Muscle layer of duodenum (tissue), 2 donors: ENCODE results near the gene RNF130.
"Not testable (repeated sequence)": the region's sequence is repeated elsewhere in the genome, so short reads cannot be mapped to it uniquely, and the experiment has no call there.

ENCODE experiments used
- H3K27ac ChIP-seq: one replicate; pipeline ENCODE4 v1.7.0; 2013; ENCODE audit warnings: mild to moderate bottlenecking, low read length
- H3K27me3 ChIP-seq: one replicate; pipeline ENCODE4 v1.7.0; 2013; ENCODE audit warnings: low read depth, mild to moderate bottlenecking, control low read depth, low read length
- H3K36me3 ChIP-seq, 2 donors: one replicate each; pipeline ENCODE4 v1.7.0; 2013; ENCODE audit warnings: low read length in 2 of 2, control low read depth in 1 of 2, mild to moderate bottlenecking in 1 of 2; ENCODE audit not compliant: insufficient read depth in 2 of 2, control insufficient read depth in 1 of 2
- H3K4me1 ChIP-seq, 2 donors: one replicate each; pipeline ENCODE4 v1.7.0; 2013; ENCODE audit warnings: low read length in 2 of 2, mild to moderate bottlenecking in 2 of 2, control low read depth in 1 of 2, moderate library complexity in 1 of 2; ENCODE audit not compliant: insufficient read depth in 2 of 2, control insufficient read depth in 1 of 2
- H3K4me3 ChIP-seq, 2 donors: one replicate each; pipeline ENCODE4 v1.7.0; 2013; ENCODE audit warnings: low read length in 2 of 2, low read depth in 1 of 2, mild to moderate bottlenecking in 1 of 2
- H3K9me3 ChIP-seq, 2 donors: one replicate each; pipeline ENCODE4 v1.7.0; 2013; ENCODE audit warnings: low read length in 2 of 2, control low read depth in 1 of 2, mild to moderate bottlenecking in 1 of 2; ENCODE audit not compliant: control insufficient read depth in 1 of 2
- donor health status: healthy.

The RNF130 gene

GRCh38 chr5:180090769-180091546 lies 19.4 kb upstream of the RNF130 start:
- Histone ChIP-seq H3K27ac (no peak overlapping the region), H3K27me3 (no peaks in the 10 kb centered on the region), H3K36me3 (no peaks in the 10 kb centered on the region), H3K4me1 (no peaks in the 10 kb centered on the region), H3K9me3 (no peaks in the 10 kb centered on the region), H3K4me3 (peak overlapping the region in 1 of 2 donors; percentile 57)

- Histone ChIP-seq H3K27me3 (no peaks in the 10 kb centered on the region), H3K9me3 (no peaks in the 10 kb centered on the region), H3K36me3 (no peaks in the 10 kb centered on the region), H3K4me1 (no peaks in the 10 kb centered on the region), H3K27ac (peak overlapping the region; percentile 39), H3K4me3 (peak overlapping the region; percentile 57 to 71)
Observed at GRCh38 chr5:180090098-180090768, 18.7 kb upstream of the RNF130 start.

GRCh38 chr5:180089628-180090027 lies 18.1 kb upstream of the RNF130 start:
- H3K4me3 ChIP-seq, result peak overlapping the region in 1 of 2 donors; percentile 57
- not testable (repeated sequence) for H3K4me1 ChIP-seq, H3K27ac ChIP-seq, H3K9me3 ChIP-seq, H3K36me3 ChIP-seq, H3K27me3 ChIP-seq

GRCh38 chr5:180088561-180088960 lies 17.0 kb upstream of the RNF130 start:
- Histone ChIP-seq H3K36me3 (no peaks in the 10 kb centered on the region), H3K9me3 (no peaks in the 10 kb centered on the region), H3K4me3 (no peak overlapping the region), H3K27ac (no peak overlapping the region), H3K4me1 (no peaks in the 10 kb centered on the region), H3K27me3 (no peaks in the 10 kb centered on the region)

DNA sequence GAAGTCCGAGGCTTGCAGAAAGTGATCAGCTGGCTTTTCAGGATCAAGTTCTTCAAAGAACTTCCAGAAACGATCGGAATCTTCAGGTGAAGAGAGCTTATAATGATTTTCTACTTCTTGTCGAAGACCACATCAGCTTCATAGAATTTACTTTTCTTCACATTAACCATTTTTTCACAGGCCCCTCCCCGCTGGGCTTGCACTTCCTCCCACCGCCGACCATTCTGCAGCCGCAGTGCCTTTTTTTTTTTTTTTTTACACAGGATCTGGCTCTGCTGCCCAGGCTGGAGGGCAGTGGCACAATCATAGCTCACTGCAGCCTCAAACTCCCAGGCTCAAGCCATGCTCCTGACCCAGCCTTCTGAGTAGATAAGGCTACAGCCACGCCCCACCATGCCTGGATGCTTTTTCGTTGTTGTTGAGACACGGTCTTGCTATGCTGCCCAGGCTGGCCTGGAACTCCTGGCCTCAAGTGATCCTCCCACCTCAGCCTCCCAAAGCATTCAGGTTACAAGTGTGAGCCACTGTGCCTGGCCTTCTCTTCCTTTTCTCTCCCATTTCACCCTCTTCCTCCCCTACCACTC lies 15.3 kb upstream of the RNF130 start:
- Histone ChIP-seq H3K36me3 (no peaks in the 10 kb centered on the region), H3K9me3 (no peaks in the 10 kb centered on the region), H3K27me3 (no peaks in the 10 kb centered on the region), H3K4me1 (no peaks in the 10 kb centered on the region), H3K4me3 (no peak overlapping the region), H3K27ac (no peak overlapping the region)

GRCh38 chr5:180085837-180086236 lies 14.3 kb upstream of the RNF130 start:
- Histone ChIP-seq H3K27ac (no peak overlapping the region), H3K4me3 (no peak overlapping the region), H3K9me3 (no peaks in the 10 kb centered on the region), H3K36me3 (no peaks in the 10 kb centered on the region), H3K27me3 (no peaks in the 10 kb centered on the region), H3K4me1 (no peaks in the 10 kb centered on the region)

DNA sequence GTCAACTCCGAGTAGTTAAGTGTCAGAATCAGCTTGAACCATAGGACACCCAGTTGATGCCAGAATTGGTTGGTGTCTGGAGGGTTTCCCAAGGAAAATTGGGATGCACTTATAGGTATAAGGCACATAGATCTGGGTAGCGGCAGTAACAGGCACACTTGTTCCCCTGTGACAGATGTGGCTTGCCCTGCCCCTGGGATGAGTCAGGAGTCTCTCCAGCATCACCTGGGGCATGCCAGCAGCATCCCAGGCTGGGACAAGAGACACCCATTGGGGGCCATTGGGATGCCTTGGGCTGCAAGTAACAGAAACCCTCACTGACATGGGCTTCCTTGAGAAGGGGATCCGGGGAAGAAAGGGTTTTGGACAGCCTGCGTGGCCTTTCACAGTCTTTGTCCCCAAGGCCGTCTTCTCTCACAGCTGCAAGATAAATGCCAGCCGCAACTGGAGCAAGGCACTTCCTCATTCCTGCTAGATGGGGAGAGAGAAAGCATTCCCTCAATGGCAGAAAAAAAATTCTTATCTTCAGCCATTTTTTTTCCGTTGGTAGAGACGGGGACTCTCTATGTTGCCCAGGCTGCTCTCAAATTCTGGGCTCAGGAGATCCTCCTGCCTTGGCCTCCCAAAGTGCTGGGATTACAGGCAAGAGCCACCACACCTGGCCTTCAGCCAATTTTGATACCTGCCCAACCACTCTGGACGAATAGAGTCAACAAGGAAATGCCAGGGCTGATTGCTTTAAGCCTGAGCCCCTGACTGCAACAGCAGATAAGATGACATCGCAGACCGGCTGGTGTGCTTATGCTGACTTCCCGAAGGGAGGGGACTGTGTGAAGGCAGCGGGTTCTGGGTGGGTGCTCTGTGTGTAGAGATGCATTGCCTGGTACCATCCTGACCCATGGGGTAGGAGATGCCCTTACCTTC lies 13.3 kb upstream of the RNF130 start:
- Histone ChIP-seq H3K9me3 (no peaks in the 10 kb centered on the region), H3K4me1 (no peaks in the 10 kb centered on the region), H3K36me3 (no peaks in the 10 kb centered on the region), H3K27ac (no peak overlapping the region), H3K27me3 (no peaks in the 10 kb centered on the region), H3K4me3 (no peak overlapping the region)

GRCh38 chr5:180083529-180084060 lies 12.0 kb upstream of the RNF130 start:
- H3K27me3 ChIP-seq, result no peaks in the 10 kb centered on the region
- H3K36me3 ChIP-seq, result no peaks in the 10 kb centered on the region
- H3K27ac ChIP-seq, result no peak overlapping the region
- no peak overlapping the region for H3K4me3 ChIP-seq
- no peaks in the 10 kb centered on the region for H3K9me3 ChIP-seq
- no peaks in the 10 kb centered on the region for H3K4me1 ChIP-seq

DNA sequence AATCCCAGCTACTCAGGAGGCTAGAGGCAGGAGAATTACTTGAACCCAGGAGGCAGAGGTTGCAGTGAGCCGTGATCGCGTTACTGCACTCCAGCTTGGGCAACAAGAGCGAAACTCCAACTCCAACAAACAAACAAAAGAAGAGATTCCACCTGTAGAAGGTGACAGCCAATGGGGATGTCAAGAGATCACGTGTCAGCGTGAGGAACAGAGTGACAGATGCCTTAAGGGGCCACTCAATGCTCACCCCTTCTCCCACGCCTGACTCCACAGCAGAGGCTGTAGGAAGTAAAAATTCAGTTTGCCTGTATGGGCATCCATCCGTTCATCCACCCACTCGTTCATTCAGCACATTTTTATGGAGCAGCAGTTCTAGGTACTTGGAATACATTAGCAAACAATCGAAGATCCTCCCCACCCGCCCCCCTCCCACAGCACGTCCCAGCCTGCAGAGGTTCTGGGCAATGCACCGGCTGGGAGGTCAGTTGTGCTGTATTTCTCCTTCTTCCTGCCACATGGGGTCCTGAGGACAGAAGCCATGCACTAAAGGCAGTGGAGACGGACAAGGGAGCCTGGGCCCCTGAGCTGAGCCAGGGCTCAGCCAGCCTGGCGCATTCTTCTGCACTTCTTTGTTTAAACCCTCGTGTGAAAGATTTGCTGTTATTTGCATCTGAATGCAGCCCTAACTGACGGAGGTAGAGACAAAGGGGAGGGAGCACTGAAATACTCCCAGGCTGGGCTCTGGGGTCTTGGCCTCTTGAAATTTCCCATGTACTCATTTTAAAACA lies 11.3 kb upstream of the RNF130 start:
- H3K9me3 ChIP-seq, result no peaks in the 10 kb centered on the region
- no peaks in the 10 kb centered on the region for H3K4me1 ChIP-seq
- no peaks in the 10 kb centered on the region for H3K27me3 ChIP-seq
- H3K27ac ChIP-seq, result no peak overlapping the region
- H3K36me3 ChIP-seq, result no peaks in the 10 kb centered on the region
- no peak overlapping the region for H3K4me3 ChIP-seq

- no peak overlapping the region for H3K4me3 ChIP-seq
Observed at GRCh38 chr5:180081481-180081880, 9.9 kb upstream of the RNF130 start.

More at GRCh38 chr5:180081481-180081880, 9.9 kb upstream of the RNF130 start:
- H3K27me3 ChIP-seq, result no peaks in the 10 kb centered on the region
- H3K36me3 ChIP-seq, result no peaks in the 10 kb centered on the region
- no peaks in the 10 kb centered on the region for H3K9me3 ChIP-seq
- no peaks in the 10 kb centered on the region for H3K4me1 ChIP-seq
- H3K27ac ChIP-seq, result no peak overlapping the region
